Measurements from ENCODE around the gene MELTF. TPM values are rescaled to one million over a fixed set of nuclear protein-coding genes. Genes with fewer than 3 reads are reported as not detected.
A peak's percentile ranks its signal among the peaks of the same experiment; 100 is the strongest.

MELTF gene
- total and polyA plus RNA-seq, 2 of the 13 experiments (the other 11 are each of a cell fraction or from before 2014, with no cell fraction given) = 3.2 to 7.5 TPM

DNA sequence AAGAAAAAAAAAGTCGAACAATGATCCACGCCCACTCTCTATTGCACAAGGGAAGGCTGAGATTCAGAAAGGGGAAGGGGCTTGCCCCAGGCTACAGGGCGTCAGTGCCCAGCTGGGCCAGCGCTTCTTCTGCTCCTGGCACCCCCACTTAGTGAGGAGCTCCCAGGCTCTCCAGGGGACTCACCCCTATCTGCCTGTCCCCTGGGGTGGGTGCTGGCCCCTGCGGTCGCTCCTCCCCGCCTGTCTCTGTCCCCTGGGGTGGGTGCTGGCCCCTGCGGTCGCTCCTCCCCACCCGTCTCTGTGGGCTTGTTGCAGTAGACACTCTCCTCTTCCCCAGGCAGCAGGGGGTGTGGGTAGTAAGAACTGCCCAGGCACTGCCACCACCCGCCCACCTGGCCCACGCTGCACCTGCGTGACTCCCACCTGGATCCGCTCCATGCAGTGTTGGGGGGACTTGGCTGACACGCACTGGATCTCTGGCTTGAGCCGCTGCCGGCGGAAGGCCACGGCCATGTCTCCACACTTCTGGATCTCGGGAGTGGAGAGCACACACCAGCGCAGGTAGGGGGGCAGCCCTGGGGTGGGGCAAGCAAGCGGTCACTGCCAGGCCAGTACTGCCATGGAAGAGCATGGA is 14.6 kb downstream of the MELTF start:
- no peaks in the 10 kb centered on the region for H3K79me2 ChIP-seq (ENCODE audit: insufficient read depth, low read length)
- no peak overlapping the region for H3K4me3 ChIP-seq (replicated peaks in 1 of 3; ENCODE audit: insufficient read depth in 1 of 3, low read depth in 2 of 3, low read length in 3 of 3)
- no TSS peak for BruUV-seq (replicated peaks)
- in situ Hi-C loops (cut with HindIII; ENCODE audit: extremely low pct_ligation_motif_present, low pct_unique_long_range_greater_than_20kb) (no loop called here), intact Hi-C loops (cut with micrococcal nuclease; ENCODE audit: unreplicated experiment) (no loop called here)
- ChIA-PET CTCF (ENCODE audit: low intra/inter-chr PET ratio, low total read pairs) (no interaction called here), POLR2A (no interaction called here)
- H3K9ac ChIP-seq (ENCODE audit: insufficient read depth, low read depth, low read length) = no peak overlapping the region
- DNase-seq (ENCODE audit: low spot score) = no peak
- FAIRE-seq = no peak
- no peaks in the 10 kb centered on the region for H3K9me3 ChIP-seq (ENCODE audit: low read length)
- H3K4me2 ChIP-seq (ENCODE audit: low read depth, low read length) = no peak overlapping the region
- no peak overlapping the region for H3K27ac ChIP-seq (ENCODE audit: extremely low read length, insufficient read depth, low read length)
- no peak overlapping the region for H2AFZ ChIP-seq (ENCODE audit: low read length)
- no peak for ATAC-seq
- H4K20me1 ChIP-seq (ENCODE audit: insufficient read depth, low read length) = no peaks in the 10 kb centered on the region
- H3K36me3 ChIP-seq (replicated peaks in 1 of 2; ENCODE audit: control insufficient read depth in 1 of 2, insufficient read depth in 2 of 2, low read length in 2 of 2) = no peaks in the 10 kb centered on the region
- peaks cover 15% of the 10 kb centered on the region for H3K4me1 ChIP-seq (ENCODE audit: insufficient read depth, low read length)
- no peaks in the 10 kb centered on the region for H3K27me3 ChIP-seq (ENCODE audit: control insufficient read depth in 1 of 2, insufficient read depth in 2 of 2, low read length in 2 of 2)
- TF ChIP-seq AGO2 (optimal IDR thresholded peaks at IDR 0.05; ENCODE audit: low read depth, low read length) = peak; percentile 47
- no peak for TF ChIP-seq SMAD1 (CRISPR knock-in tag; IDR thresholded peaks at IDR 0.05; ENCODE audit: borderline replicate concordance, low read depth)
- WGBS (ENCODE audit: low lambda C conversion rate) = 93% methylated on average over 12 of the region's 22 CpGs

DNA sequence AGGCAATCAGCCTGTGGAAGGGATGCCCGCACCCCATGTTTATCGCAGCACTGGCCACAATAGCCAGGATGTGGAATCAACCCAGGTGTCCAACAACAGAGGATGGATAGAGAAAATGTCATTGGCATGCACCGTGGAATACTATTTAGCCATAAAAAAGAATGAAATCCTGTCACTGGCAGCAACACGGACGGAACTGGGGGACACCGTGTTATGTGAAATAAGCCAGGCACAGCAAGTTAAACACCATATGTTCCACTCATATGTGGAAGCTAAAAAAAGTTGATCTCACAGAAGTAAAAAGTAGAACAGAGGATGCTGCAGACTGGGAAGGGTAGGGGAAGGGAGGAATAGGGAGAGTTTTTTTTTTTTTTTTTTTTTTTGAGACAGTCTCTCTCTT is 15.6 kb downstream of the MELTF start:
- CTCF ChIA-PET (ENCODE audit: low intra/inter-chr PET ratio, low total read pairs) = no interaction called here
- WGBS (ENCODE audit: low lambda C conversion rate) = 93% methylated on average over 6 of the region's 6 CpGs
- Histone ChIP-seq H3K27ac (ENCODE audit: extremely low read length, insufficient read depth, low read length) (no peak overlapping the region), H3K9ac (ENCODE audit: insufficient read depth, low read depth, low read length) (no peak overlapping the region), H3K4me3 (replicated peaks in 1 of 3; ENCODE audit: insufficient read depth in 1 of 3, low read depth in 2 of 3, low read length in 3 of 3) (no peak overlapping the region), H4K20me1 (ENCODE audit: insufficient read depth, low read length) (no peaks in the 10 kb centered on the region), H3K36me3 (replicated peaks in 1 of 2; ENCODE audit: control insufficient read depth in 1 of 2, insufficient read depth in 2 of 2, low read length in 2 of 2) (no peaks in the 10 kb centered on the region), H2AFZ (ENCODE audit: low read length) (no peak overlapping the region), H3K79me2 (ENCODE audit: insufficient read depth, low read length) (no peaks in the 10 kb centered on the region), H3K4me2 (ENCODE audit: low read depth, low read length) (no peak overlapping the region), H3K9me3 (ENCODE audit: low read length) (no peaks in the 10 kb centered on the region), H3K4me1 (ENCODE audit: insufficient read depth, low read length) (peaks cover 7% of the 10 kb centered on the region), H3K27me3 (ENCODE audit: control insufficient read depth in 1 of 2, insufficient read depth in 2 of 2, low read length in 2 of 2) (no peaks in the 10 kb centered on the region)
- intact Hi-C loops (cut with micrococcal nuclease; ENCODE audit: unreplicated experiment) (no loop called here), in situ Hi-C loops (cut with HindIII; ENCODE audit: extremely low pct_ligation_motif_present, low pct_unique_long_range_greater_than_20kb) (no loop called here)
- no TSS peak for BruUV-seq (replicated peaks)
- DNase-seq (ENCODE audit: low spot score) = no peak
- TF ChIP-seq, protein P1, sequence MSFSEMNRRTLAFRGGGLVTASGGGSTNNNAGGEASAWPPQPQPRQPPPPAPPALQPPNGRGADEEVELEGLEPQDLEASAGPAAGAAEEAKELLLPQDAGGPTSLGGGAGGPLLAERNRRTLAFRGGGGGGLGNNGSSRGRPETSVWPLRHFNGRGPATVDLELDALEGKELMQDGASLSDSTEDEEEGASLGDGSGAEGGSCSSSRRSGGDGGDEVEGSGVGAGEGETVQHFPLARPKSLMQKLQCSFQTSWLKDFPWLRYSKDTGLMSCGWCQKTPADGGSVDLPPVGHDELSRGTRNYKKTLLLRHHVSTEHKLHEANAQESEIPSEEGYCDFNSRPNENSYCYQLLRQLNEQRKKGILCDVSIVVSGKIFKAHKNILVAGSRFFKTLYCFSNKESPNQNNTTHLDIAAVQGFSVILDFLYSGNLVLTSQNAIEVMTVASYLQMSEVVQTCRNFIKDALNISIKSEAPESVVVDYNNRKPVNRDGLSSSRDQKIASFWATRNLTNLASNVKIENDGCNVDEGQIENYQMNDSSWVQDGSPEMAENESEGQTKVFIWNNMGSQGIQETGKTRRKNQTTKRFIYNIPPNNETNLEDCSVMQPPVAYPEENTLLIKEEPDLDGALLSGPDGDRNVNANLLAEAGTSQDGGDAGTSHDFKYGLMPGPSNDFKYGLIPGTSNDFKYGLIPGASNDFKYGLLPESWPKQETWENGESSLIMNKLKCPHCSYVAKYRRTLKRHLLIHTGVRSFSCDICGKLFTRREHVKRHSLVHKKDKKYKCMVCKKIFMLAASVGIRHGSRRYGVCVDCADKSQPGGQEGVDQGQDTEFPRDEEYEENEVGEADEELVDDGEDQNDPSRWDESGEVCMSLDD (CRISPR knock-in tag; IDR thresholded peaks at IDR 0.05; ENCODE audit: borderline replicate concordance) = no peak
- TF ChIP-seq GATAD2A (CRISPR knock-in tag; IDR thresholded peaks at IDR 0.05) = no peak
- TF ChIP-seq, protein P2, sequence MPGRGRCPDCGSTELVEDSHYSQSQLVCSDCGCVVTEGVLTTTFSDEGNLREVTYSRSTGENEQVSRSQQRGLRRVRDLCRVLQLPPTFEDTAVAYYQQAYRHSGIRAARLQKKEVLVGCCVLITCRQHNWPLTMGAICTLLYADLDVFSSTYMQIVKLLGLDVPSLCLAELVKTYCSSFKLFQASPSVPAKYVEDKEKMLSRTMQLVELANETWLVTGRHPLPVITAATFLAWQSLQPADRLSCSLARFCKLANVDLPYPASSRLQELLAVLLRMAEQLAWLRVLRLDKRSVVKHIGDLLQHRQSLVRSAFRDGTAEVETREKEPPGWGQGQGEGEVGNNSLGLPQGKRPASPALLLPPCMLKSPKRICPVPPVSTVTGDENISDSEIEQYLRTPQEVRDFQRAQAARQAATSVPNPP (CRISPR knock-in tag; IDR thresholded peaks at IDR 0.05) = no peak
- TF ChIP-seq, protein P3, sequence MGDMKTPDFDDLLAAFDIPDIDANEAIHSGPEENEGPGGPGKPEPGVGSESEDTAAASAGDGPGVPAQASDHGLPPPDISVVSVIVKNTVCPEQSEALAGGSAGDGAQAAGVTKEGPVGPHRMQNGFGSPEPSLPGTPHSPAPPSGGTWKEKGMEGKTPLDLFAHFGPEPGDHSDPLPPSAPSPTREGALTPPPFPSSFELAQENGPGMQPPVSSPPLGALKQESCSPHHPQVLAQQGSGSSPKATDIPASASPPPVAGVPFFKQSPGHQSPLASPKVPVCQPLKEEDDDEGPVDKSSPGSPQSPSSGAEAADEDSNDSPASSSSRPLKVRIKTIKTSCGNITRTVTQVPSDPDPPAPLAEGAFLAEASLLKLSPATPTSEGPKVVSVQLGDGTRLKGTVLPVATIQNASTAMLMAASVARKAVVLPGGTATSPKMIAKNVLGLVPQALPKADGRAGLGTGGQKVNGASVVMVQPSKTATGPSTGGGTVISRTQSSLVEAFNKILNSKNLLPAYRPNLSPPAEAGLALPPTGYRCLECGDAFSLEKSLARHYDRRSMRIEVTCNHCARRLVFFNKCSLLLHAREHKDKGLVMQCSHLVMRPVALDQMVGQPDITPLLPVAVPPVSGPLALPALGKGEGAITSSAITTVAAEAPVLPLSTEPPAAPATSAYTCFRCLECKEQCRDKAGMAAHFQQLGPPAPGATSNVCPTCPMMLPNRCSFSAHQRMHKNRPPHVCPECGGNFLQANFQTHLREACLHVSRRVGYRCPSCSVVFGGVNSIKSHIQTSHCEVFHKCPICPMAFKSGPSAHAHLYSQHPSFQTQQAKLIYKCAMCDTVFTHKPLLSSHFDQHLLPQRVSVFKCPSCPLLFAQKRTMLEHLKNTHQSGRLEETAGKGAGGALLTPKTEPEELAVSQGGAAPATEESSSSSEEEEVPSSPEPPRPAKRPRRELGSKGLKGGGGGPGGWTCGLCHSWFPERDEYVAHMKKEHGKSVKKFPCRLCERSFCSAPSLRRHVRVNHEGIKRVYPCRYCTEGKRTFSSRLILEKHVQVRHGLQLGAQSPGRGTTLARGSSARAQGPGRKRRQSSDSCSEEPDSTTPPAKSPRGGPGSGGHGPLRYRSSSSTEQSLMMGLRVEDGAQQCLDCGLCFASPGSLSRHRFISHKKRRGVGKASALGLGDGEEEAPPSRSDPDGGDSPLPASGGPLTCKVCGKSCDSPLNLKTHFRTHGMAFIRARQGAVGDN (CRISPR knock-in tag; IDR thresholded peaks at IDR 0.05) = no peak
- TF ChIP-seq, protein P4, sequence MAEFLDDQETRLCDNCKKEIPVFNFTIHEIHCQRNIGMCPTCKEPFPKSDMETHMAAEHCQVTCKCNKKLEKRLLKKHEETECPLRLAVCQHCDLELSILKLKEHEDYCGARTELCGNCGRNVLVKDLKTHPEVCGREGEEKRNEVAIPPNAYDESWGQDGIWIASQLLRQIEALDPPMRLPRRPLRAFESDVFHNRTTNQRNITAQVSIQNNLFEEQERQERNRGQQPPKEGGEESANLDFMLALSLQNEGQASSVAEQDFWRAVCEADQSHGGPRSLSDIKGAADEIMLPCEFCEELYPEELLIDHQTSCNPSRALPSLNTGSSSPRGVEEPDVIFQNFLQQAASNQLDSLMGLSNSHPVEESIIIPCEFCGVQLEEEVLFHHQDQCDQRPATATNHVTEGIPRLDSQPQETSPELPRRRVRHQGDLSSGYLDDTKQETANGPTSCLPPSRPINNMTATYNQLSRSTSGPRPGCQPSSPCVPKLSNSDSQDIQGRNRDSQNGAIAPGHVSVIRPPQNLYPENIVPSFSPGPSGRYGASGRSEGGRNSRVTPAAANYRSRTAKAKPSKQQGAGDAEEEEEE (CRISPR knock-in tag; IDR thresholded peaks at IDR 0.05; ENCODE audit: borderline replicate concordance) = no peak
- ATAC-seq = no peak
- POLR2A ChIA-PET = no interaction called here
- FAIRE-seq = no peak

All from HepG2 (cell line).